A172 (cell line): Measurements from ENCODE around the gene RPS19. TPM values are rescaled to one million over a fixed set of nuclear protein-coding genes. Genes with fewer than 3 reads are reported as not detected.
"Not testable (repeated sequence)": the region's sequence is repeated elsewhere in the genome, so short reads cannot be mapped to it uniquely, and the experiment has no call there.

Source experiments
- DNase-seq: peaks from one replicate; pipeline ENCODE4 v3.0.0-alpha.2; 2015; ENCODE audit warnings: low spot score
- total RNA-seq: library from RNA; depleted of rRNA; stranded (reverse); fragments of >200 nt; shearing (Covaris generic); gene quantifications from 2 replicates; pipeline ENCODE4 v1.2.3, GENCODE V29; 2014

RPS19 gene
- total RNA-seq, 1 experiment from 2014 or later, result 1,859 TPM

- DNase-seq, result no peak
Observed at GRCh38 chr19:41860419-41861115, 512 bp downstream of the RPS19 start.

GRCh38 chr19:41861116-41861768 lies 1.2 kb downstream of the RPS19 start:
- no peak for DNase-seq

- DNase-seq, result no peak
Observed at GRCh38 chr19:41861846-41862245, 1.8 kb downstream of the RPS19 start.

- no peak for DNase-seq
Observed at GRCh38 chr19:41862445-41862986, 2.5 kb downstream of the RPS19 start.

- DNase-seq, result no peak
Observed at GRCh38 chr19:41863209-41863931, 3.3 kb downstream of the RPS19 start.

GRCh38 chr19:41864374-41864773 lies 4.3 kb downstream of the RPS19 start:
- no peak for DNase-seq

GRCh38 chr19:41866284-41866683 lies 6.2 kb downstream of the RPS19 start:
- no peak for DNase-seq

- no peak for DNase-seq
Observed at GRCh38 chr19:41868120-41868988, 8.3 kb downstream of the RPS19 start.

GRCh38 chr19:41868989-41869300 lies 8.9 kb downstream of the RPS19 start:
- no peak for DNase-seq

- no peak for DNase-seq
Observed at GRCh38 chr19:41869374-41869955, 9.4 kb downstream of the RPS19 start.

- DNase-seq, result peak; percentile 62
Observed at GRCh38 chr19:41870401-41870873, 10.4 kb downstream of the RPS19 start.

GRCh38 chr19:41871573-41872383 lies 11.7 kb downstream of the RPS19 start:
- DNase-seq, result no peak

GRCh38 chr19:41872384-41872774 lies 12.3 kb downstream of the RPS19 start:
- no peak for DNase-seq

GRCh38 chr19:41872775-41873647 lies 13.0 kb downstream of the RPS19 start:
- DNase-seq, result peak; percentile 70

GRCh38 chr19:41875973-41876372 lies 15.9 kb downstream of the RPS19 start:
- DNase-seq, result not testable (repeated sequence)

GRCh38 chr19:41876847-41877832 lies 17.1 kb downstream of the RPS19 start, which contains the start of gene CD79A:
Gene CD79A (plus strand): TSS chr19:41877279. CDS start chr19:41877305, 26 bp downstream.
- no peak for DNase-seq

GRCh38 chr19:41877916-41878905 lies 18.2 kb downstream of the RPS19 start:
- DNase-seq, result no peak
